NCI-H1417 (cell line): ENCODE data around the gene PIAS4.

ENCODE experiments used
- DNase-seq, 3 experiments: peaks; one replicate each; lab custom pipeline; 2025; lab: John Stamatoyannopoulos, UW

PIAS4 gene

DNA sequence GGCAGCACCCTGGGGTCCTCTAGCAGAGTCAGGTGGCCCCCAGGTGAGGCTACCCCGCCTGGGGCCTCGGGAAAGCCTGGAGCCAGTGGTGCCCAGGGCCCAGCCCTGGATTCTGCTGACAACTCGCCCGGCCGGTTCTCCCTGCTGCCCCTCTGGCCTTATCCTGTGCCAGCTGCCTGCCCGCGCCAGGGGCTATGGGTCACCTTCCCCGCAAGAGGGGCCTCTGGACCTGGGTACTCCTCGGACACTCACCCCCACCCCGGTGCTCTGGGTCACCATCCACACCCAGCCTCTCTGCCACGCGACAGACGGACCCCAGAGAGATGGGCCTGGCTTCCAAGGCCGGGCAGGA is 35.2 kb downstream of the PIAS4 start:
- DNase-seq = no peak

DNA sequence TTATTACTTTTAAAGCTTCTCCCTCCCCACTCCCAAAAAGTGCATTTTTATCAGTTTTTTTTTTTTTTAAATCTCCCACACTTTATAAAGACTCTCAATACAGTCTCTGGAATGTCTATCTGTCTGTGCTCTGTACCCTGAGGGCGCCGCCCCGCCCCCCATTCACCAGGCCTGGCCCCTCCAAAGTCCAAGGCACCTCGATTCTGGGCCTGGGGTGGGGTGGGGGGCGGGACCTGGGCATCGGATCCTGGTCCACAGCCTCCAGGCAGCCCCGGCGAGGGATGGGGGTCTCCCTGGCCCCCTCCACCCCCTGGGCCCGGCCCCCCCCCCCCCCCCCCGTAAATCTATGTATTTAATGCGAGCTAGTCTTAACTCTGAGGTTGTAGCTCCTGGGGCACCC is 35.9 kb downstream of the PIAS4 start:
- no peak for DNase-seq

DNA sequence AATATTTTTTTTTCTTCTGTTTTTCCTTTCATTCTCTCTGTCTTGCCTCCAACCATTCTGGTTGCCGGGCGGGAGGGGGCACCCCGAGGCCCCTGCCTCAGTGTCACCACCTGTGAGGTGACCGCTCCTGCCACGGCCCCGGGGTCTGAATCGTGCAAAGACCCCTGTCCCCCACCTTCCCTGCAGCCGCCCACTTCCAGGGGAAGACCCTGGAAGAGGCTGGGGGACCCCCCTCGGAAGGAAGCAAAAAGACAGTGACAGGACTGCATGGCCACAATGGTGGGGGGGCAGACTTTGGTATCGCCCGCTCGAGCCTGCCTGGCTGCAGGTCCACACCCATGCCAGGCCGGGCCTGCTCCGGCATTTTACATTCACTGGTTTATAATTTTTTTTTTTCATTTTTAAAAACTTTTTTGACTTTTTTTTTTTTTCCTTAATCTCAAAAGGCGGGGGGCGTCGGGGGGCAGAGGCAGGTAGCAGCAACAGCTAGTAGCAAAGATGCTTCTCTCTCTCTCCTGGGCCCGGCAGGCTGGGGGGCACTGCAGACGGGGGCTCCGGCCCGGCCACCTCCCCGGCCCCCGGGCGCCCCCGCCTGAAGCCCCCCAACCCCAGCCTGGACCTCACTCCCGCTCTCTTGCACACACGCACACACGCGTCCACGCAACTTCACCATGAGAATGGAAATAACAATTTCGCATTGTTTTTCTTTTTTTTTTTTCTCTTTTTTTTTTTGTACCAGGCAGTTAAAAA is 36.6 kb downstream of the PIAS4 start:
- DNase-seq = no peak

DNA sequence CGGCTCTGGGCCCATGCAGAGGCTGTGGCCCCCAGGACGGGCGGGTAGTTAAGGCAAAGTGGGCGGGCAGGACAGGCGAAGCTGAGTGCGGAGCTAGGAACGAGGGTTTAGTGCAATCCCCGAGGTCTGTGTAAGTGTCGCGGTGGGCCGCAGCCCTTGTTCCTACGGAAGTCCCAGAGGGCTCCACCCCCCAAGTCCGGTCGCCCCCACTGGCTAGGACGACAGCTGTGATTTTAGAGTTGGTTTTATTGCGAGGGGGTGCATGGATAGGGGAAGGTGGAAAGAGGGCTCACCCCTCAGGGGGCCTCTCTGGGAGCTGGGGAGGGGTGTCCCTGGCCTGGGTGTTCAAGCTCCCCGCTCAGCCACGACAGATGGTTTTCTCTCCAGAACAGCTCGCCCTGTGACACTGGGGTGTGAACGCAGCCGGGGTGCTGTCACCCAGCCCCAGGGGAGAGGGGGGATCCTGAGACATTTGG is 37.5 kb downstream of the PIAS4 start:
- DNase-seq = no peak

DNA sequence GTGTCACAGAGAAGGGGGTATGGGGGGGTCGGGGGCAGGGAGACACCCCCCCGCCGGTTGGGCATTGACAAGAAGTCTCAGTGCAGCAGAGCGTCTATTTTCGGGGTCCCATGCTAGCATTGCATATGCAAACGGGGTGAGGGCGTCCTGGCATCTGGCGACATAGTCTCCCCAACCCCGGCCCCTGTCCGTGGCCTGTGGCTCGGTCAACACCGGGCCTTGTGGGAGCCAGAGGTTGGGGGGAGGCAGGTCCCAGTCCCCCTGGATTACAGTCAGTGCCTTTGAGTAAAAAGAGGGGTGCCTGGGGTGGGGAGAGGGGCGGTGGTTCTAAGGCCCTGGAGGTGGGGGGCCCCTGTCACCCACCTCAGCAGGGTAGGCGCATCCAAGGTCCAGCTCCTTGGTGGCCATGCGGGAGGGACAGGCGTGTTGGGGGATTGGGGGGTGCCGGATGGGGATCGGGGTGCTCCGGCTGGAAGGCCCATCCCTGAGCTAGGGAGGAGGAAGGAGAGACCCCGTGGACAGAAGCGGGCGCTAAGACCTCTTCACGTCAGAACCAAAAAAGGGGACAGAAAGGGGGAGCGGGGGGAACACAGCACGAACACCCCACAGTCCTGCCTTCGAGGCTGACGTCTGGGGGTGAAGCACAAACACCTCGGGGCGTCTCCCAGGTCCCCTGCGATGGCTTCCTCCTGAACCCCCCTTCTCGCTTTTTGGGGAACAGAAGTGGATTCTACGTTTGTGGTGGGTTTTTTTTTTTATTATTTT is 38.2 kb downstream of the PIAS4 start:
- no peak for DNase-seq

DNA sequence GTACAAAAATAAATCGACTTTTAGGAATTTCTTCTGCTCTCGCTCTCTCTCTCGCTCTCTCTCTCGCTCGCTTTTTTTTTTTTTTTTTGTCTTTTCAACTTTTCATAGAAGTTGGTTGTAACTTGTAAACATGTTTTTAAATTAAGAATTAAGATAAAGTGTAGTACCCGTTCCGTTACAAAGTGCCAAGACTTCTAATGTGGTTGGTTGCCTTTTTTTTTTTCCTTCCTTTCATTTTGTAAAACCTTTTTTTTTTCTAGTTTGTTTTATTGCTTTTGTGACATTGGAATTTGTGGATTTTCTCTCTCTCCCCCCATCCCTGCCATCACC is 38.8 kb downstream of the PIAS4 start:
- no peak for DNase-seq

DNA sequence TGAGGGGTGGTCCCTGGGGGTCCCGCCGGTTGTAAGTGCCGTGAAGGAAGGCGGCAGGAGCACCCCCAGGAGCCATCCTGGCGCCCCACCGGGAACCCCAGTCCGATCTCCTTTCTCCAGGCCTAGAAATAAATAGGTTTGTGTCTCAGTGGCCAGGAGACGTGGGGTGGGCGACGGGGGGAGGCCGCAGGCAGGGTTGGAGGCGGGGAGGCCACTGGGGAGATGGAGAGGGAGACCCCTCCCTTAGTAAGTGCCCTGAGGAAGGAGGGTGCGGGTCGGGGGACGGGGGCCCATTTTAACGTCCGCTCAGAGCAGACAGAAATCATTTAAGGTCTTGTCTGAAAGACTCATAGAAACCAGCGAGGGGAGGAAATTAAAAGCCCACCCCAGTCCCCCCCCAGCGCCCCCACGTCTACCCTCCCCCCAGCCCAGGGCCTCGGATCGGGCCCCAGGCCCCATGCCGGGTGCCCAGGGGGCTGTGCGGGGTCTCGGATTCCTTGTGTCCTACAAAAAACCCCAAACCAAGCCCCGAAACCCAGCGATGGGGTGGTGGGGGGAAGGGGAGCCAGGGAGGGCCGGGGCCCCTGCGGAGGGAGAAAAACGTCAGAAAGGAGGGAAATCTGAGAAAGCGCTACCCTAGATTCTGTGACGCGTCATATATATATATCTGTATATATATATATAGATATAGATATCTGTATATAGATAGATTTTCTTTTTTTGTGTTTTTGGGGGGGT is 39.6 kb downstream of the PIAS4 start:
- no peak for DNase-seq

DNA sequence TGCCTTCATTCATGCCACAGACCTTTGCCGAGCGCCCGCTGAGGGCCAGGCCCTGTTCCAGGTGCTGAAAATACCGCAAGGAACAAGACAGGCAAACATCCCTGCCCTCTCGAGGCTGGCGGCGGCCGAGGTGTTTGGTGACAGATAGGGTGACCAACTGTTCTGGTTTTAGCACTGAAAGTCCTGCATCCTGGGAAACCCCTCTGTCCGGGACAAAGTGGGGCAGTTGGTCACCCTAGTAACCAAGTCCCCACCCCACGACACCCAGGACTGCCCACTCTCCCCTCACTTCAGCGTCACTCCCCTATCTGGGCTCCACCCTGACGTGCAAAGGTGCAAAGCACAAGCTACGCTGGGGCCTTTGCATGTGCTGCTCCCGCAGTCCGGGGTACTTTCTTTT is 41.9 kb downstream of the PIAS4 start:
- DNase-seq = no peak

DNA sequence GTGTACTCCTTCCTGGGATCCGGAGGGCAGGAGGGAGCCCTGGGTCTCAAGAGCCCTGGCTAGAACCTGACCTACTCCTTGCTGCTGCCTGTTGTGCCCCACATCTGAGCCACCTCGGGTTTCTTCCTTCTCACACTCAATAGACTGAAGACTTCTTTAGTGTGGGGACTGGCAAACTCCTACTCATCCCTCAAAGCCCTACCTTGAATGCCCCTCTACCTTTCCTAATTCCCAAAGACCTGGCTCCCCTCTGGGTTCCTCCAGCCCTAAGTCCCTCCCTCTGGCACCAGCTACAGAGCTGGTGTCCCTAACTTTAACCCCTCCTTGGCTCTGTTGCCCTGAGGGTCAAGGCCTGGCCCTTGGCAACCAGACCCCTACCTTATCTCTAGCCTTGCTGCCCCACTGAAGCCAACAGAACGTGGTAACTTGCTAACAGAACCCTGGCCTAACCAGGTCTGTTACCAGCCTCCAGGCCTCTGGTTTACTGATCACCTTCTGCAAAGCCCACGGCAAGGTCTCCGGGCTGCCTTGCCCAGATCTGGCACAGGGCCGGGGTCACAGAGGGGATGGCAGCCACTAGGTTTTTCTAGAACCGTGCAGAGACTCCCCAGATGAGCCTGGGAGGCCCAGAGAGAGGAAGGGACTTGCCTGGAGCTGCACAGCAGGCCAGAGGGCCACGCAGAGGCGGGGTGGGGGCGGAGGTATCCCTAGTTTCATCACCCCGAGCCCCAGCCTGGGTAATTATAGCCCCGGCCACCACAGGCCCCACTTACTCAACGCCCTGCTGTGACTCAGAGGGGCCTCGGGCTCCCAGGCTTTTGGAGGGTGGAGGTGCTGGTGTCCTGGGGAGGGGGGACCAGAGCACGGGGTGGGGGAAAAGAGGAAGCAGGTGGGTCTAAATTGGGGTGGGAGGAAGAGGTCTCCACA is 43.9 kb downstream of the PIAS4 start:
- no peak for DNase-seq

DNA sequence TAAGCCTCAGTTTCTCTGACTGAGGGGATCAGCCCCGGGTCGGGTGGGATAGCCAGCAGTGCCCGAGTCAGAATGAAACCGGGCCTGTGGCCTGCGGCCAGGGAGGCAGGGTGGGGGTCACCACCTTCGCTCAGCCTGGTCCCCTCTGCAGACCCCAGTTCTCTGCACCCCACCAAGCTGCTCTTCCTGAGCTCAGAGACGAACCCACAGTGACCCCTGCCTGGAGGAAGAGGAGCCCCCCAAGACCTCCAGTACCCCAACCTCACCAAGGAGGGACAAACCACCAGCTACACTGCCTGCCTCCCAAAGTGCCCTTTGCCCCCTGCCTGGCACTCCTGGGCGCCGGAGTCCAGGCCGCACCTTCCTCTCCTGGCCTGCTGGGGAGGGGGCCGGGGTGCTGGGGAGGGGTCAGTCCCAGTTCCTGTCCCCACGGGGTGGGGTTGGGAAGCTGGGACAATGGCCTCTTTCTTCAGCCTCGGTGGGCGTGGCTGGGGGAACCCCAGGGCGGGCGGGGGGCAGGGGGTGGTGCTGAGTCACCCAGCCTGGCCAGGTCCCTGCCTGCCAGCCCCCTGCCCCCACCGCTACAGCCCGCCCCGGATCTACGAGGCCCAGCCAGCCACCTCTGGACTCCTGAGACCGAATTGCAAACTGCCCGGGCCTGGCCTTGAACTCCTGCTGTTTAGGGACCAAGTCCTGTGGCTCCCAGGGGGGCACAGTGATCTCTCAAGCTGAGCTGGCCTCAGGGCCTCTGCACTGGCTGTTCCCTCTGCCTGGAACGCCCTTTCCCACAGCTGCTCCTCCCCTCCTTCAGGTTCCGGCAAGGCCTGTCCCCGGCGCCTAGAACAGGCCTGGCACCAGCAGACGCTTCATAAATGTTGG is 44.8 kb downstream of the PIAS4 start:
- DNase-seq = no peak

DNA sequence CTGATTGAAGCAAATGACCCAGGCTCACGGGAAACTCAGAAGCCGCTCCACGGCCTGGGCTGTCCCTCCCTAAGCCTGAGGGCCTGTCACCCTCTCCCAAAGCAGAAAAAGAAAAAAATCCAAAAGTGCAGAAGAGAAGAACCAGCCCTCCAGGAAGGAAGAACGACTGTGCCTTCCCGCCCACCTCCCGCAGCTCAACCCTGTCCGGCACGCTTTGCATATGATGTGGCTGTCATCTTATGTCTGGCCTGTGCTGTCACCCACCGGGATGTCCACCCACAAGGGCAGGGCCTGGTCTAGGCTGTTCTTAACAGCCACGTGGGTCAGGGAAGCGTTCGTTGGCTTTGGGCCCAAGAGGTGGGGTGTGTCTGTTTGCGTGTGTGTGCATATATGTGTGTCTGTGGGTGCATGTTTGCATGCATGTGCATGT is 45.5 kb downstream of the PIAS4 start:
- DNase-seq = no peak

DNA sequence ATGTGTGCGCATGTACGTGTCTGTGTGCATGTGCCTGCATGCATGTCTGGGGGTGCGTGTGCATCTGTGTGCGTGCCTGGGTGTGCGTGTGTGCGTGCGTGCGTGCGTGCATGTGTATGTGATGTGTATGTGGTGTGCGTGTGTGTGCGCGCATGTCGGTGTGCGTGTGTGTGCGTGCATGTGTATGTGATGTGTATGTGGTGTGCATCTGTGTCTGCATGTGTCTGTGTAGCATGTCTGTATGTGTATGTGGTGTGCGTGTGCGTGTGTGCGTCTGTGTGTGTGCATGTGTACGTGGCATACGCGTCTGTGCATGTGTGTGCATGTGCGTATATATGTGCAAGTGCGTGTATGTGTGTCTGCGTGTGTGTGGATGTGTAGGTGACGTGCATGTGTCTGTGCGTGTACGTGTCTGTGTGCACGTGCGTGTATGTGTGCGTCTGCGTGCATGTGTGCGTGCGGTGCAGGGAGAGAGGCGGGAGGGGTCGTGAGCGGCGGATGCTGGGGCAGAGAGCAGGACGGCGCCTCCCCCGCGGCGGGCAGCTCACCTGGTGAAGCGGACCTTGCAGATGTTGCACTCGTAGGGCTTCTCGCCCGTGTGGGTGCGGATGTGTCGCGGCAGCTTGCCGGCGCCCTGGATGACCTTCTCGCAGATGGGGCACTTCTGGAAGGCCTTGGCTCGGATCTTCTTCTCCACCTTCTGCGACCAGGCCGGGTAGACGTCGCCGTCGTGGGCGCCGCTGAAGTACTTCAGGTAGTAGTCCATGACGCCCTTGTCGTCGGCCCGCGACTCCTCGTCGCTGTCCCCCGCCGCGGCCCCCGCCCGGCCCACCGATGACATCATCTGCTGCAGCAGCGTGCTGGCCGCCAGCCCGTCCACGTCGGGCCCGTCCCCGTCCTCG is 46.1 kb downstream of the PIAS4 start:
- DNase-seq = no peak

DNA sequence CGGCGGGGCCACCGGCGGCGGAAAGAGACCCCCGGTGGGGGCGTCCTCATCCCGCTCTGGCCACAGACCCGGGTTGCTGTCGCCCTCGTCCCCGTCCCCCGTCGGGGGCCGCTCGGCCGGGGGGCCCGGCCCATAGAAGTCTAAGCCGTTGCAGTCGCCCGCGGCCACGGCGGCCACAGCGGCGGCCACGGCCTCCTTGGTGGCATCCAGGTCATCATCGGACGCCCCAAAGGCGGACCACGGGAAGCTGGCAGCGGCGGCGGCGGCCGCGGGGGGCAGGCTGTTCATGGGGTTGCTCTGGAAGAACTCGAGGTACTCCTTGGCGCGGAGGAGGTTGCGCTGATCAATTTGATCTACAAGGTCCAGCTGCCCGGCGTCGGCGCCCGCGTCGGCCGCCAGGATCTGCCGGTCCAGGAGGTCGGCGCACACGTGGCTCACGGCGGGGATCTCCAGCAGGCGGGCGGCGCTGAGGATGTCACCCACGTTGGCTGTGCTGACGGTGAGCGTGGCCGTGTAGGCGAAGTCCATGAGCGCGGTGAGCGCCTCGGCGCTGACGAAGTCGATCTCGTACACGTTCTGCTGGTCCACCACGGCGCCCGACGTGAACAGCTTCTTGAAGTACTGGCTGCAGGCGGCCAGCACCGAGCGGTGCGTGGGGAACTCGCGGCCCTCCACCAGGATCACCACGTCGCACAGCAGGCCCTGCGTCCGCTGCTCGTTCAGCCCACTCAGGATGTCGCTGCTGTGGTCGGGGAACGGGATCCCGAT is 47.1 kb downstream of the PIAS4 start:
- DNase-seq = no peak

DNA sequence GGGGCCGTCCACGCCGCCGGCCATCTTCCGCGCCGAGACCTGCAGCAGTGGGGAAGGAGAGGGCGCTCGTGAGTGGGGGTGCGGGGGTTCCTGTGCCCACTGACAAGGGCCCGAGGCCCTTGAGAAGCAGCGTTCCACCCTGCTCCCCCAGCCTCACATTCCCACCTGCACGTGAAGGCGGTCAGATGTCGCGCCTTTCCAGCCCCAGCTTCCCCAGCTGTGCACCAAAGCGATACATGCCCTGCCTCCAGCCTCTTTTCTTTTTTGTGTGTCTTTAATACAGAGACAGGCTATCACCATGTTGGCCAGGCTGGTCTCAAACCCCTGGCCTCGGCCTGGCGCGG is 47.6 kb downstream of the PIAS4 start:
- DNase-seq = no peak

DNA sequence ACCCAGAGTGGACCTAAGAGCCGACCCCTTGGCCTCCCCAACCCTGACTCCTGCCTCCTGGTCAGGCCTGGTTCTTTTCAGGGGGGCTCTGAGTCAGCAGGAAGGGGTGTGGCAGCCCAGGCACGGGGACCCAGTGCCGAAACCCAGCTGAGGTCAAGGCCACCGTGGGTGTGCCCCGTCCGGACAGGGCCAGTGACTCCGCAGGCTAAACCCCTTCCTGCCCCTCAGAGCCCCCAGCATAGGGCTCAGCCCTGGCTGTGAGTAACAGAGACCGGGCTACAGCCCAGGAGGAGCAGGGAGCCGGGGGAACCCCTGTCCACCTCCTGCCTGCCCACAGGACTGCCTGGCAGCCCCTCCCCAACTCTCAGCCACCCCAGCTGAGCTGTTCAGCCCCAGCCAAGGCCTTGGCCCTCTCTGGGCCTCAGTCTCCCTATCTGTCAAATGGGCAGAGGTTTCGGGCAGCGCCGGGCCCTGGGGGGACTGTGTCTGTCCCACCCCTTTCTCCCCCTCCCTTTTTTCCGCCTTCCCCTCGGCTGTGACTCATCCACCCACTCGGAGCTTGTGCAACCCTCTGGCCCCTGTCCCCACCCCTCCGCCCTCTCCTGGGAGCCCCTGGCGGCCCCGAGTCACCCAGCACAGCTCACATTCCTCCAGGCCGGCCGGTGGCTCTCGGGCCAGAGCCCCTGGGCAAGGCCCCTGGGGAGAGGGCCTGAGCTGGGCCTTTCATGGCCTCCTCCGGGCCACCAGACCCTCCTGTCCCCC is 50.6 kb downstream of the PIAS4 start:
- DNase-seq = no peak

DNA sequence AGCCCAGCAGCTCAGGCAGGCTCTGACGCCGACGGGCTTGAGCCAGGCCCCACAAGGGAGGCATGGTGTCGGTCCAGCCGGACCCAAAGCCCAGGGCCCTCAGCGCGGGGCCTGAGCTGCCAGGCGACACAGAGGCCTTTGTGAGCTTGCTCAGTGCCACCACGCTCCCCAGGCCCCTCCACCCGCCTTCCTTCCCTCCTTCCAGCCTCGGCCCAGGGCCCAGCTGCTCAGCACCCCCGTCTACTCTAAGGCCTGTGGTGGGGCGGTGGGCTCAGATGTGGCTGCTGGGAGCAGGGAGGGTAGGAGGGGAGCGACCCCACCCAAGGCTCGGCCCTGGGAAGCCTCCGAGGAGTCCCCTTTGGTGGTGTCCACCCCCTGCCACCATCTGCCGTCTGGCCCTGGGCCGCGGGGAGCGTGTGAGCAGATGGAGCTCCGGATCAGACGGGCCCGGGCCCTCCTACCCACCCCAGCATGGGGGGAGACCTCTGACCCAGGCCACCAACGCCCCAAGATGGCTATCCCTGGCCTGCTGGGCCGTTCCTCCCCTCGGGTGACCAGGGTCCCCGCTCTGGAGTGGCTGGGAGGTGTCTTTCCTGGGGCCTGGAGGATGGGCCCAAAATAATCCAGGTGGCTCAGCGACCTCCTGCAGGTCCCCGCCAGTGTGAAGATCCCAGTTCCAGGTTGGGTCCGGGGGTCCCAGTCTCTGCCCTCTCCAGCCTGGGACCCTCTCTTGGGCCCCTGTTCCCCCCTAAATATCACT is 51.3 kb downstream of the PIAS4 start:
- DNase-seq = no peak

DNA sequence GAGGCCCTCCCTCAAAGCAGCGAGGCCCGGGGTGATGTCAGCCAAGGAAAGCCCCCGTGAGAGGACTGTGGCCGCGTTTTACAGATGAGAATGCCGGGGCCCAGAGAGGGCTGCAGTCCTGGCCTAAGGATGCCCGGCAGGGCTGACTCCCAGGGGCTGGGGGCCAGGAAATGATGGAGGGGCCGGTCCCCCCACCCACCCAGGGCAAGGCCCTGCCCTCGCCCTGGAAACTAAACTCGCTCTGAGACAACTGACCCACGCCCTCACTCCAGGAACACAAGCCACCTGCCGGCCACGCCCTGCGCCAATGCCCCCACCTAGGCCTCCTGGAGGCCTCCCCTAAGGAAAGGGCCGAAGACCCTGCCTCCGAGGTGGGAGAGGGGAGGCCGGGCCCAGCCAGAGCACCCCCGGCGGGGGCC is 51.9 kb downstream of the PIAS4 start:
- DNase-seq = peak in 1 of 3 experiments; percentile 6
